HG03095 (cell line): ENCODE data around the gene ABTB2.
A peak's percentile ranks its signal among the peaks of the same experiment; 100 is the strongest.
"Not testable (repeated sequence)": the region's sequence is repeated elsewhere in the genome, so short reads cannot be mapped to it uniquely, and the experiment has no call there.

Experiments used
- ATAC-seq: cut with Tn5 transposase; IDR thresholded peaks from one replicate; pipeline ENCODE4 v1.9.1; 2021; ENCODE audit warnings: moderate library complexity; ENCODE audit not compliant: unreplicated experiment

The ABTB2 gene

GRCh38 chr11:34266090-34266912 is 91.5 kb downstream of the ABTB2 start:
- ATAC-seq: no peak

- no peak for ATAC-seq
These were observed 93.3 kb downstream of the ABTB2 start for GRCh38 chr11:34264303-34265110.

- no peak for ATAC-seq
These were observed 94.2 kb downstream of the ABTB2 start for GRCh38 chr11:34263441-34264091.

- ATAC-seq: no peak
These were observed 95.2 kb downstream of the ABTB2 start for GRCh38 chr11:34262531-34263081.

DNA sequence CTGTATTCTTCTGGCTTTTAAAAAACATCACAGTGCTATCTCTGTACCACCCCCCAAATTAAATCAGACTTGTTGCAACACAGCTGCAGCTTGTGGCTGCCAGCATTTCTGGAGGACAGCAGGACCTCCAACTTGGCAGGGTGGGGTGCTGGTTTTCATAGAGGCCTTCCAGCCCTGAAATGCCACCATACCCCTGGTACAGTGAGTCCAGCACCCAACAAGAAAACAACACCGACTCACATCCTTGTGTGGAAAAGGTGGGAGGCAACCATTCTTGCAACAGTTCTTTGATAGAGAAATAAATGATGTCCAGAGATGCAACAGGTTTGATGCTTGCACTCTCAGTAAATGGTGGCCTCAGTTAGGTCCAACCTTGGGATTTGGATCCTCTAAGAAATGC is 96.0 kb downstream of the ABTB2 start:
- ATAC-seq: no peak

- no peak for ATAC-seq
These were observed 96.7 kb downstream of the ABTB2 start for GRCh38 chr11:34261095-34261494.

GRCh38 chr11:34260072-34260575 is 97.7 kb downstream of the ABTB2 start:
- ATAC-seq: no peak

DNA sequence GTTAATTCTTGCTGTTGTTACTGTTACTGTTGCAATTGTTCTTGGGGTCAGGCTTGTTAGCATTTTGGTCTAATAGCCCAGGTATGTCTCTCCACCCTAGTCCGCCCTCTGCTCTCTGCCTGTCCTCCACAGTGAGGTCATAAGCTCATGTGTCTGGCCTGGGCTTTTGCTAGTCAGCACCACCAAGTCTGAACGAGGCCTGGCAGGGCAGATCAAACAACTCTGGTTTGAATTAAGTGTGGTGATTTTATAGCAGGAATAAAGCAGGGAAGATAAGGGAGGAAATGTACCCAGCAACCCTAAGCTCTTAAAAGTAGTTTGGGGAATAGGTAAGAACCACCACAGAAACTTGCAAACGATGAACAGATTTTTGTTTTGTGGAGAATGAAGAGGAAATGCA is 98.7 kb downstream of the ABTB2 start:
- no peak for ATAC-seq

GRCh38 chr11:34256626-34257025 is 101.2 kb downstream of the ABTB2 start:
- no peak for ATAC-seq

DNA sequence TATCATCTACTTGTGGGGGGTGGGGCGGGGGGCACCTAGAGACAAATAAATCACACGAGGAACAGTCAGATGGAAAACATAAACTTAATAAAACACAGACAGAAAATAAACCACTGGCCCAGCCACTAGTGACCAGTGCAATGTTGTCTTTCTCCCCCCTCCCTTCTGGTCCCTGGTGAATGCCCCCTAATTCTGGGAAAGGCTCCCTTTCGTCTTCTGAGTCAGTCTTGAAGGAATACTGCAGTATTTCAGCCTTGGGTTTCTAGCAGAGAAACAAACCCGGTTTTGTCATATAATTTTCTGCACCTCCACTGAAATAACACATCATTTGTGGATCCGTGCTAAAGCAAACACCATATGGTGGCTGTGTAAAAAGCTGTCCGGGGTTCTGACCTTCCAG is 101.7 kb downstream of the ABTB2 start:
- no peak for ATAC-seq

DNA sequence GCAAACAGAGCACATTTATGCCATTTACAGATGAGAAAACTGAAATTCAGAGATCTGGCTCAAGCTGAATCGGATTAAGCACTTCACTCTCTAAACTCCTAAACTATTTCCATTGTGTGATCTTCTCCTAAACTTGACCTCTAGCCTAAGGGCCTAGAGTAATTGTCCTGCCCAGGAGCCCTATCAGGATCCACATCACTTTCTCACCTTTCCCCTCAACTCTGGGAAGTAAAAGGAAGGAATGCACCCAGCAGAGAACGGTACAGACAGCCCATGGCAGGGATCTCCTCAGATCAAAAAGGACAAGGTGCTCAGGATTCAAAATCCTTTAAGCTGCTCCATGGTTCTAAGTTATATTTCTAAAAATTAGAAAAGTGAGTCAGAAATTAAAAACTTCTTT is 102.7 kb downstream of the ABTB2 start:
- ATAC-seq: no peak

GRCh38 chr11:34254011-34254410 is 103.8 kb downstream of the ABTB2 start:
- no peak for ATAC-seq

DNA sequence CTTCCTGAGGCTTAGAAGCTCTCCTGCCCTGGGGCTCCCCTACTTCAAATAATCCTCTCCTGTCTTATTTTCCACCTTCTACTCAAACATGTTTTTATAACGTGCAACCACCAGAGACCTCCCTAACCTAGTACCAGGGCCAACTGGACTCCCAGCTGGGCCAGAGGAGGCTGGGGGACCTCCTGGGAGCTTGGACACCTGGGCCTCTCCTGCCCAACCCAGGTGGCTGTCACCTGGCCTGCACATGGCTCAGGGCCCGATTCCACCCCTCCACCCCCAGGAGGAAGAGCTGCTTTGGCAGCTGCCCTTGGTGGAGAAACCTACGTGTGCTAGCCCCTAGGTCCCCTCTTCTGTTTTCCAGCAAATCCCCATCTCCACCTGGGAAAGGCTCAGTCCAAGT is 105.2 kb downstream of the ABTB2 start:
- no peak for ATAC-seq

DNA sequence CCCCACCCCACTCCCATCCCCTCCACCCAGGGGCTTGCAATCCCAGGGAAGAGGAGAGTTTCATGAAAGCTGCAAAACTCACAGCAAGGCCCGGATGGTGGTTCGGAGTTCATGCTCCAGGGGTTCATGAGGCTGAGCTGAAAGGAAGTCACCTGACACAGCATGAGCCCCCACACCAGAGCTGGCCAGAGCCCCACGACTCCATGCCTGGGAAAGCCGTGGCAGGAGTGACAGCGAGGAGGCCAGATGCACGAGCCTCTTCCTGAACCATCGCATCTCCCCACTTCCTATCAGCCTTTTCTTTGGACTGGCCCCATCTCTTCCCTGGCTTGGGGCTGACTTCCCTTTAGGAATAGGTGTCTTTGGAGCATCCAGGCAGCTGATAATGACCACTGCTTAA is 105.8 kb downstream of the ABTB2 start:
- ATAC-seq: no peak

GRCh38 chr11:34251589-34251980 is 106.2 kb downstream of the ABTB2 start:
- ATAC-seq: no peak

DNA sequence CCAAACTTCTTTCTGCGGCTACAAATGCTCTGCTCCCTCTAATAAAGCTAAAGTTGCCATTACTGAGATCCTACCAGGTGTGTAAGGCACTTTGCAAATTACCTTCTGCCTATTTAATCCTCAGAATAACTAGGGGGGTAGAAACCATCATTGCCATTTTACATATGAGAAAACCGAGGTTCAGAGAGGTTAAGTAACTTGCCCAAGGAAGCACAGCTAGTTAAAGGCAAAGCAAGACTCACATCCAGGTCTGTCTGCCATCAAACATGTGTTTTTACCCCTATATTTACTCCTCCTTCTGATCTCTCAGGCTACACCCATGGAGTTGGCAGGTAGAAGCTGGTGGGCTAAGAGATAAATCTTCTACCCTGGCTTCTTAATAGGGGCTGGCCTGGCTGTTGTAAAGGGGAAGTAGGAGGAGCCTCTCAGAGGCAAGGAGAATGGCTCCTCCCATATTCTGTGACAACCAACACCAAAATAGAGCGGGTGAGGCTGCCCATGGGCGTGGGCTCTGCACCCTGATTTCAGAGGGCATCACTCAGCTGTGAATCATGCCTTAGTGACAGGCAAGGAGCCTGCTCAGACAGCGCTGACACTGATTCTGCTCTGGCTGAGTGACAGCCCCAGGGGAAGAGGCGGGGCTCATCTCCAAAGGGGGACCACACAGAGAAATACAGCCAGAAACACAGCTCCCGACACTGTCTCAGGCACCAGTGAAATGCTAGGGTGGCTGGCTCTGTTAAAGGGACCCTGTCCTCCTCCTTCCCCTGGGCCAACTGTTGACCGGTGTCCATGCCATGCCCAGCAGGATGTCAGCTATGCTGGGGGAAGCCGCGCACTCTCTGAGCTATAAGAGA is 106.8 kb downstream of the ABTB2 start:
- peak; percentile 70 for ATAC-seq

GRCh38 chr11:34250211-34250610 is 107.6 kb downstream of the ABTB2 start:
- ATAC-seq: no peak

- no peak for ATAC-seq
These were observed 108.4 kb downstream of the ABTB2 start for GRCh38 chr11:34249439-34249838.

DNA sequence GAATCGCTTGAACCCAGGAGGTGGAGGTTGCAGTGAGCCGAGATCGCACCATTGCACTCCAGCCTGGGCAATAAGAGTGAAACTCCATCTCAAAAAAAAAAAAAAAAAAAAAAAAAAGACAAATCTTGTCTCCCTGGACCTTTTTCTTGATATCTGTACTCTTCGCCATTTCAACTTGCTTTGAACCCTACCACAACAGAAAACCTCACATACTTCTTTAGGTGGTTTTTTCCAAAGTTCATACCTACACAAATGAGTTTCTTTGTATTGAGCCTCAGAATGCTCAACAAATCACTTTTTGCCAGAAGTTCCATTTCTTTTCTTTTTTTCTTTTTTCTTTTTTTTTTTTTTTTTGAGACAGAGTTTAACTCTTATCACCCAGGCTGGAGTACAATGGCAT is 111.3 kb downstream of the ABTB2 start:
- ATAC-seq: not testable (repeated sequence)

- ATAC-seq: no peak
These were observed 112.8 kb downstream of the ABTB2 start for GRCh38 chr11:34245041-34245440.
